Neural cell (in vitro differentiated cells): ENCODE measurements around the gene FBXL2.

Experiments
- EP300 ChIP-seq: fragments of 450-650 bp; conservative IDR thresholded peaks from 2 replicates; pipeline ENCODE4 v1.6.1; 2014; ENCODE audit warnings: antibody characterized with exemption, mild to moderate bottlenecking, moderate library complexity; ENCODE audit not compliant: poor library complexity, severe bottlenecking
- EZH2 ChIP-seq: fragments of 200-600, 300-800 bp; shearing (Covaris generic), sonication (generic); IDR thresholded peaks from 2 replicates; pipeline ENCODE4 v1.6.1; 2014; ENCODE audit warnings: antibody characterized with exemption, low read length, borderline replicate concordance, mild to moderate bottlenecking; ENCODE audit not compliant: insufficient read depth, poor library complexity, severe bottlenecking
- POLR2AphosphoS5 ChIP-seq: IDR thresholded peaks from 2 replicates; pipeline ENCODE4 v1.6.1; 2012
- TF ChIP-seq, protein P1 (sequence below): fragments of 450-650 bp; IDR thresholded peaks from 2 replicates; pipeline ENCODE4 v1.5.1; 2014; ENCODE audit warnings: antibody characterized with exemption, mild to moderate bottlenecking, moderate library complexity; ENCODE audit not compliant: poor library complexity, severe bottlenecking

DNA sequence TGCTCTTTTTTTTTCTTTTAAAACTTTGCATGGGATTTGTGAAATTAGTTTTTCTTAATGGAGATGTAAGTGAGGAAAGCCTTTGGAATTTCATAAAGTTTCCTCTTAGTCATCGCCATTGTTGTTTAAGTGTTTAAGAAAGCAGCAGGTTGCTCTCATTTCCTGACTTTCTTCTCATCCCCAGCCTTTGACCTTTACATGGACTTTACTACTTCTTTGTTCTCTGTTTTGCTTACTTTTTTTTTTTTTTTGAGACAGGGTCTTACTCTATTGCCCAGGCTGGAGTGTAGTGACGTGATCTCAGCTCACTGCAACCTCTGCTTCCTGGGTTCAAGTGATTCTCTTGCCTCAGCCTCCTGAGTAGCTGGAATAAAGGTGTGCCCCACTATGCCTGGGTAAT, 38.6 kb downstream of the FBXL2 start:
- TF ChIP-seq POLR2AphosphoS5 (no peak), EP300 (no peak), EZH2 (no peak)
- TF ChIP-seq, protein P1, sequence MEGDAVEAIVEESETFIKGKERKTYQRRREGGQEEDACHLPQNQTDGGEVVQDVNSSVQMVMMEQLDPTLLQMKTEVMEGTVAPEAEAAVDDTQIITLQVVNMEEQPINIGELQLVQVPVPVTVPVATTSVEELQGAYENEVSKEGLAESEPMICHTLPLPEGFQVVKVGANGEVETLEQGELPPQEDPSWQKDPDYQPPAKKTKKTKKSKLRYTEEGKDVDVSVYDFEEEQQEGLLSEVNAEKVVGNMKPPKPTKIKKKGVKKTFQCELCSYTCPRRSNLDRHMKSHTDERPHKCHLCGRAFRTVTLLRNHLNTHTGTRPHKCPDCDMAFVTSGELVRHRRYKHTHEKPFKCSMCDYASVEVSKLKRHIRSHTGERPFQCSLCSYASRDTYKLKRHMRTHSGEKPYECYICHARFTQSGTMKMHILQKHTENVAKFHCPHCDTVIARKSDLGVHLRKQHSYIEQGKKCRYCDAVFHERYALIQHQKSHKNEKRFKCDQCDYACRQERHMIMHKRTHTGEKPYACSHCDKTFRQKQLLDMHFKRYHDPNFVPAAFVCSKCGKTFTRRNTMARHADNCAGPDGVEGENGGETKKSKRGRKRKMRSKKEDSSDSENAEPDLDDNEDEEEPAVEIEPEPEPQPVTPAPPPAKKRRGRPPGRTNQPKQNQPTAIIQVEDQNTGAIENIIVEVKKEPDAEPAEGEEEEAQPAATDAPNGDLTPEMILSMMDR = no peak
